Activated CD4-positive, CD25-positive, alpha-beta regulatory T cell treated with anti-CD3 and anti-CD28 coated beads, Interleukin-2, amount 50 U/mL, for 24 hours (primary cell): Measurements from ENCODE around the gene HSFY2.
"Not testable (repeated sequence)": the region's sequence is repeated elsewhere in the genome, so short reads cannot be mapped to it uniquely, and the experiment has no call there.

Experiments
- ATAC-seq, 2 donors: fragments of 150-1000 bp; cut with Tn5 transposase; one replicate each; pipeline ENCODE4 v1.10.0; 2021; ENCODE audit warnings: mild to moderate bottlenecking in 1 of 2, moderate library complexity in 1 of 2

HSFY2 gene, protein sequence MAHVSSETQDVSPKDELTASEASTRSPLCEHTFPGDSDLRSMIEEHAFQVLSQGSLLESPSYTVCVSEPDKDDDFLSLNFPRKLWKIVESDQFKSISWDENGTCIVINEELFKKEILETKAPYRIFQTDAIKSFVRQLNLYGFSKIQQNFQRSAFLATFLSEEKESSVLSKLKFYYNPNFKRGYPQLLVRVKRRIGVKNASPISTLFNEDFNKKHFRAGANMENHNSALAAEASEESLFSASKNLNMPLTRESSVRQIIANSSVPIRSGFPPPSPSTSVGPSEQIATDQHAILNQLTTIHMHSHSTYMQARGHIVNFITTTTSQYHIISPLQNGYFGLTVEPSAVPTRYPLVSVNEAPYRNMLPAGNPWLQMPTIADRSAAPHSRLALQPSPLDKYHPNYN

DNA sequence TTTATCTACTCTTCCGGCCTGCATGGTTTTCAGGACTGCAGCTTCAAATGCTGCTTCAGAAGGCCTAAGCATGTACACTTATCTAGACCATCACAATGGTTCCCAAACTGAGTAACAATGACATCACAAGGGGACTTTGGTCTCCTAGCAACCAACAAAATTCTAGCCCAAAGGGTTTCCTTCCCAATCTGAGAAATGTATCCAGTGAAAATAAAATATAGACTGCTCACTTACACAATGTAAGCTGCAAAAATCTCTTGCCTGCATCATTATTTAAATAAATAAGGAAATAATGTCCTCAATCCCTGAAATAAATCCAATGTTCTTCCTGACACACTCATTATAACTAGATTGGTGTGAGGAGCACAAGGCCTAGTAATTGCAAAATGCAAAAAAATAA is at the start of gene HSFY2:
Gene HSFY2 (minus strand): TSS at position 101 of the 400 bp plus-strand sequence. CDS start 117 bp downstream, outside the sequence.
- not testable (repeated sequence) for ATAC-seq

DNA sequence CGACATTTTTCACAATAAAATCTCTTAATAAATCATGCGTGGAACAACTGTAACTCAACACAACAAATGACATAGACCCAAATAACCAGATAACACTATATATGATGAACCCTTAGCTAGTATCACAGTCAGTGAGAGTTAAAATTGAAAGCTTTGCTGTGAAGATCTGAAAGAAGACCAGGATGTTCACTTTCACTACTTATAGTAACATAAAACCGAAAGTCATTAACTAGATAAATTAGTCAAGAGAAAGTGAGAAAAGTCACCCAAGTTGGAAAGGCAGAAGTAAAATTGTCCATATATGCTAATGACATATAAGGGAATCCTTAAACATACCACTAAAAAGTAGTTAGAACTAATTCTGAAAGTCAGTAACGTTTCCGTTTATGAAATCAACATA is 42.2 kb upstream of the HSFY2 start:
- not testable (repeated sequence) for ATAC-seq

DNA sequence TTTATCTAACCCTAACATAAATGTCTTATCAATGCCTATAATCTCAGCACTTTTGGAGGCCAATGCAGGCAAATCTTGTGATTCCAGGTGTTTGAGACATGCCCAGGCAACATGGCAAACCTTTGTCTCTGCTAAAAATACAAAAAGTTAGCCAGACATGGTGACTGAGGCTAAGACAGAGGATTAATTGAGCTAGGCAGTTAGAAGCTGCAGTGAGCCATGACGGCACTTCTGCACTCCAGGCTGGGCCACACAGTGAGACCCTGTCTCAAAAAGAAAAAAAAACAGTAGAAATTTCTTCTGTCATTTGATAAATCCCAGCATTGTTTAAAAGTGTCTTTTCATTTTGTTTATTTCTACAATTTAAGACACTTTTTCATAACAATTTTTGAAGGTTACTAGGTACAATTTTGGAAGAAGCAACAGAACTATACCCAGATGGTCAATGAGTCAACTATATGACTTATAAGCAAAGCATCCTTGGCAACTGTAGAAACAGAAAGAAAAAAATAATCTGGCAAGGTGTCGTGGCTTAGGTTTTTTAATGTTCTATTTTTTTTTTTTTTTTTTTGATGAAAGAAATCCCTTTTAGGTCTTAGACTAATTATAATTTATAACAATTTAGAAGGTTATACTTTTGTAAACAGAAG is 15.3 kb upstream of the HSFY2 start:
- not testable (repeated sequence) for ATAC-seq

DNA sequence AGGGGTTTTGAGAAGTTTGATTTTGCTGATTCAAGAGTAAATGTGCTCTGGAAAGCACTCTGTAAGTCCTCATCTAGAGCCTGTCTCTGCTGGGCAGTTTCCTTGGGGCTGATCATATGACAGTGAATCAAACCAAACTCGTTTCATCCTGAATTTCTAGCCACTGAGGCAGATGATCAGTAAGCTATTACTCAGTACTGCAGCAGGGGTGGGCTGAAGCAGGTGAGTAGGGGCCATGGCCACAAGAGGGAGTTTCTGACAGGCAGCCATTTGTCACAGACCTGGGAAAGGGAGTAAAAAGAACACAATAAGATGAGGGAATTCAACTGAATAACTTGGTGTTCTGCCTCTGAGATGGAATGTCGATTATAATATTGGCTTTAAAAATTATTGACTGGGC is 19.5 kb downstream of the HSFY2 start:
- not testable (repeated sequence) for ATAC-seq

DNA sequence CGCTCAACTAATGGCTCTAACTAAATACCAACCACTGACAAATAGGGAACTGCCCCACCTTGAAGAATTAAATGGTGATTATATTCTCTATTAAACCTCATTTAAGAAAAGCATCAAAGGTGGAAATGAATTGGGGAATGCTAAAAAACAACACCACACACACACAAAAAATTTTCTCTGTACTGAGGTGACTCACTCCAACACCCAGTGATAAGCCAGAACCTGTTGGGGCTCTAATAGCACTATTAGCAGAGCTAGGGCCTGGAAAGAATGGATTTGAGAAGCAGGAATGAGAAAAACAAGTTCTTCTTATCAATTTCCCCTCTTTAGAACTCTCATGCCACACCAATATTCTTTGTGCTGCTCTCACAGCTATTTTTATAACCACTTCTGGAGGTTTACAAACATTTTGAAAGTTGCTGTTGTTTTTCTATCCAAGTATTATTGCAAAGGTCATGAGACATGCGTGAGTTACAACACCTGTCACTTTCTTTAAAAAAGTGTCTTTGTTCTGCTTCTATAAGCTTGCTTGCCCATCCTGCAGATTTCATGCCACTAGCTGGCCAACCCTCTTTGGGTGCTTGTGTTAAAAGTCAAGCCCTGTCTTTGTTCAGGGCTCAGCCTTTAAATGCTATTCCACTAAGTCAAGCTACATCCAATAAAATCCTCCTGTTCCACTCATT is 20.3 kb downstream of the HSFY2 start:
- not testable (repeated sequence) for ATAC-seq

DNA sequence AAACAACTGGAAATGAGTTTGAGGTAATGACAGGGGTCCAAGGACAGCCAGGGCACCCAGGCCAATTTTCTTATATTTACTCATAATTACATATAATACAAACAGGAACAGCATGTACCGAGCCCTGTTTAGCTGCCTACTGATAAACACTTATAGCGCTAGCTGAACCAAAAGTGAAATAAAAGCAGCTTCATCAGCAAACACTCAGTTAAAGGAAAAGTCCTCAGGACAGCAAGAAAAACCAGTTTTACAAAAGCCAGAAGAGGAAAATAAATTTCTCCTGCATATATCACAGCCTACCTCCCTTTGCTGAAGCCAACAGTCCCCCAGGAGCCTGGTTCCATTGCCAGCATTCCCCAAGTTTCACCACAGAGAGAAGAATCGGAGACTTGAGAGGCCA is 49.8 kb downstream of the HSFY2 start:
- not testable (repeated sequence) for ATAC-seq
